ENCODE measurements around the gene CRABP2. TPM values are rescaled to one million over a fixed set of nuclear protein-coding genes. Genes with fewer than 3 reads are reported as not detected.

Gene CRABP2
- total and polyA plus RNA-seq, 2 experiments from 2014 or later: 45.9 to 137 TPM

GRCh38 chr1:156655904-156656516 lies 49.4 kb downstream of the CRABP2 start (continued):
- TF ChIP-seq ZNF331 (CRISPR knock-in tag; IDR thresholded peaks at IDR 0.05; ENCODE audit: low read depth) (no peak), CREB1 (CRISPR knock-in tag; IDR thresholded peaks at IDR 0.05; ENCODE audit: low read depth) (no peak), ETS1 (IDR thresholded peaks at IDR 0.05) (no peak), EZH2 (IDR thresholded peaks at IDR 0.05; ENCODE audit: low read depth, unreplicated experiment) (no peak), CTCF (conservative IDR thresholded peaks at IDR 0.05; ENCODE audit: low read depth in 2 of 2) (no peak), ZNF114 (CRISPR knock-in tag; IDR thresholded peaks at IDR 0.05) (no peak), NANOG (IDR thresholded peaks at IDR 0.05; ENCODE audit: borderline replicate concordance) (no peak)

GRCh38 chr1:156655151-156655903 lies 50.1 kb downstream of the CRABP2 start:
- peak overlapping the region; percentile 31; the same call in 2 of the 3 replicates for H3K4me3 Mint-ChIP-seq
- Histone ChIP-seq H3K27ac (ENCODE audit: low read depth) (no peak overlapping the region), H3K36me3 (ENCODE audit: insufficient read depth) (no peaks in the 10 kb centered on the region), H3K4me1 (ENCODE audit: insufficient read depth) (peaks cover 18% of the 10 kb centered on the region), H2AFZ (no peak overlapping the region), H3K27me3 (ENCODE audit: insufficient read depth) (peaks cover 81% of the 10 kb centered on the region), H3K79me2 (replicated peaks; ENCODE audit: insufficient read depth) (no peaks in the 10 kb centered on the region), H3K4me2 (no peak overlapping the region), H4K20me1 (replicated peaks; ENCODE audit: insufficient read depth) (no peaks in the 10 kb centered on the region), H3K4me3 (no peak overlapping the region), H3F3A (replicated peaks; ENCODE audit: low read depth) (peaks cover 5% of the 10 kb centered on the region; the same call in 1 of the 2 replicates), H3K9me2 (ENCODE audit: insufficient read depth) (no peaks in the 10 kb centered on the region)
- no peak overlapping the region for H3K27ac Mint-ChIP-seq
- H3K4me1 Mint-ChIP-seq: peaks cover 40% of the 10 kb centered on the region
- no peaks in the 10 kb centered on the region; the same call in 2 of the 3 replicates for H3K36me3 Mint-ChIP-seq (ENCODE audit: low read depth)
- DNase-seq (ENCODE audit: low spot score) (no peak), ATAC-seq (no peak)
- TF ChIP-seq CREB1 (CRISPR knock-in tag; IDR thresholded peaks at IDR 0.05; ENCODE audit: low read depth) (no peak), EZH2phosphoT487 (IDR thresholded peaks at IDR 0.05; ENCODE audit: unreplicated experiment) (no peak), ZNF462 (CRISPR knock-in tag; IDR thresholded peaks at IDR 0.05) (no peak)
- peaks cover 46% of the 10 kb centered on the region for H3K27me3 Mint-ChIP-seq (ENCODE audit: insufficient read depth, low read depth, poor library complexity)
- no peaks in the 10 kb centered on the region; the same call in 2 of the 3 replicates for H3K9me3 Mint-ChIP-seq
